GM19328 (cell line): ENCODE results near the gene RPH3AL.

Experiments used
- ATAC-seq: cut with Tn5 transposase; IDR thresholded peaks from one replicate; pipeline ENCODE4 v1.9.1; 2021; ENCODE audit warnings: mild to moderate bottlenecking, moderate library complexity; ENCODE audit not compliant: unreplicated experiment

RPH3AL gene

DNA sequence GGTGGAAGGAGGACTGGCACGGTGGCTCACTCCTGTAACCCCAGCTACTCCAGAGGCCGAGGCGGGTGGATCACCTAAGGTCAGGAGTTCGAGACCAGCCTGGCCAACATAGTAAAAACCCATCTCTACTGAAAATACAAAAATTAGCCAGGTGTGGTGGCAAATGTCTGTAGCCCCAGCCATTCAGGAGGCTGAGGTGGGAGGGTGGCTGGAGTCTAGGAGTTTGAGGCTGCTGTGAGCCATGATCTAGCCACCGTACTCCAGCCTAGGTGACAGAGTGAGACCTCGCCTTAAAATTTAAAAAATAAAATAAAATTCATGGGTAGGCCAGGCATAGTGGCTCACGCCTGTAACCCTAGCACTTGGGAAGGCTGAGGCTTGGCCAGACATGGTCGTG lies 1.2 kb upstream of the RPH3AL start:
- no peak for ATAC-seq

DNA sequence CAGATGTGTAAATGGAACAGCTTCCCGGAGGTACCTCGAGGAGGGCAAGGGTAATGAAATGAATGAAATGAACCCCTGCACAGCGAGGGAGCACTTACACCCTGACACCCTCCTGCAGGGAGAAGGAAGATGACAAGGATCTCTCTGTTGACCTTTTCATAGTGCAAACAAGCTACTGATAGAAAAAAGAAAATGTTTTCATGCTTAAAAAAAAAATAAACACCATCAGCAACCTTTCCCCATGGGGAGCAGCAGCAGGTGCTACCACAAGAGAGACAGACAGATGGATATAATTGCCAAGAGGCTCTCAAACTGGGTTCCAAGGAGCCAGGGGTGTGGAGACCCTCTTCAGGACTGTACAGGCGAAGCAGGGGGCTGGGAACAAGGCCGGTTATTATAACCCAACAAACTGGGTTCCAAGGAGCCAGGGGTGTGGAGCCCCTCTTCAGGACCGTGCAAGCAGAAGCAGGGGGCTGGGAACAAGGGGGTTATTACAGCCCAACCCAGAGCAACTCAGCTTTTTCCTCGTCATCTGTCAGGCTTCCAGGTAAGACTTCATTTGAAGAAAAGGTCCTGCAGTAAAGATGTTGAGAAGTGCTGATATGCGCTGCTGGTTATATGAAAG lies 718 bp upstream of the RPH3AL start:
- no peak for ATAC-seq

DNA sequence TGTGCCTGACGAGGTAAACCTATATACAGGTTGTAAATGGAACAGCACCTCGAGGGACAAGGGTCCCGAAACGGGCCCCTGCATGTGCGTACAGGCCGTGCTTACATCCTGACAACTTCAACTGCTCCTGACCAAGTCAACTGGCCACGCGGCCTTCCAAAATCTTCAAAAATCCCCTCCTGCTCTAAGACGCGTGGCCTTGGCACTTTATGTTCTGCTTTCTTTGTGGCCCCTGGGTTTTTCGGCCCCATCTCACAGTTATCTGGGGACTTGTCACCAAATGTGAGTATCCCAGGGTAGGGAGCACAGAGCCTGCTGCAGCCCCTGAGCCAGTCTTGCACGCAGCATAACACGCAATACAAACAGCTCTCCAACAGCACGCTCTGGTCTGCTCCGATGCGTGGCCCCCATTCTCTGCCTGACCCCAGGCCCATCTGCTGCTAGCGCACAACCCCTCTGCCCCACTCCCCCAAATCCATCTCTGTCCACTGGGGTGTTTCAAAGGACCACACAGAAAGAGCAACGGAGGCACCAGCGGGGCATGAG lies 659 bp downstream of the RPH3AL start:
- no peak for ATAC-seq

DNA sequence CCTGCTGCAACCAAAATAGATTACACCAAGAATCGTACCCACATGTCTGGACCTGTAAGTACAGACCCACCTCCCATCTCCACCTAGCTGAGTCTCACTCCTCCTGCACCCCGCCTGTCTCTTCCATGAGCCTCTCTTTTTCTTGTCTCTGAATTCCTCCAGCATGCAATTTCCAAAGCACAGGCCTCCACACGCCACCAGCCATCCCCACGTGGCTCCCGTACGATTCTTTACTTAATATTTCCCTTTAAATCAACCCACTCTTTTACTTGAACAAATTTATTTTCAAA lies 1.2 kb downstream of the RPH3AL start:
- no peak for ATAC-seq

DNA sequence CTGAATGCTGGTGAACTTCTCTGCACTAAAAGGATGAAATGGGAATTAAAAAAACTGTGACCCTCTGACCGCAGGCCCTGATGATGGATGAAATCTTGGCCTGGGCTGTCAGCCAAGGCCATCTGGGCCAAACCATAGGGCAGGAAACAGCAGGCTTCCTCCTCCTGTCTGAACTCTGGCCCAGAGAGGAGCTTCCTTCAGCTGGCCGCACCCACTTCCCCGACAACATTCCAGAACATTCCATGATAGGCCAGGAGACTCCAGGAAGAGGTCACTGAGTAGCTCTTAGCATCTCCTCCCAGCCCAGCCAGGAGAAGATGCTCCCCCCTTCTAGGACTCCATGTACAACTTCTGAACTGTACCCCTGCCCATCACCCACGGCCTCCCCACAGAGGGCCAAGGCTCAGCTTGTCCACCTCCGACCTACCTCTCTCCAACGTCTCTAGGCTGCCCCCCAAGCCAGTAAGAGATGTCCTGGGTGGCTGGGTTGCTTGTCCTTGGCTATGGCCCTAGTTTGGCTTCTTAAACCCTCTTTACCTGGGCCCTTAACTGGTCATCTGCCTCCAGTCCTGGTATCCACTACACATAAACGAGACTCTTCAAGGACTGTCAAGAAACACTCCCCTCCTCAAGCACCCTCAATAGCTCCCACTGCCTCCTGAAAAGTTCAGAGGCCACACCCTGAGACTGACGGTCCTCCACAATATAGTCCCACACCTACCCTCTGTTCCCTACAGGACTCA lies 1.7 kb downstream of the RPH3AL start:
- ATAC-seq: no peak

DNA sequence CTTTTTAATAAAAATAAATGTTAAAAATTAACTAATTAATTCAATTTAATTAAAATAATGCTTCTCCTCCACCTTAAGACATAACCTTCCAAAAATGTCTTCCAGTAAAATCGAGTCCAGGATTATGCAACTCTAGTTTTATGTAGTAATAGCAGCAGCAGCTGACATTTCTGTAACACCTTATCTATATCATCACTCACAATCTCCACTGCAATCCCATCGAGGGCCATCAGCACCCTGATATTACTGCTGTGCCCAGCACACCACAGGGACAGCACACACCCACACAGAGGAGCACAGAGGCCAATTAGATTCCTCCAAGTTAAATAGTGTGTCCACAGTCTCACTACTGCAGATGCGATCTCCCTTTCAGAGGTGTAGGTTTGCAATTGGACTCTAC lies 2.9 kb downstream of the RPH3AL start:
- ATAC-seq: no peak

DNA sequence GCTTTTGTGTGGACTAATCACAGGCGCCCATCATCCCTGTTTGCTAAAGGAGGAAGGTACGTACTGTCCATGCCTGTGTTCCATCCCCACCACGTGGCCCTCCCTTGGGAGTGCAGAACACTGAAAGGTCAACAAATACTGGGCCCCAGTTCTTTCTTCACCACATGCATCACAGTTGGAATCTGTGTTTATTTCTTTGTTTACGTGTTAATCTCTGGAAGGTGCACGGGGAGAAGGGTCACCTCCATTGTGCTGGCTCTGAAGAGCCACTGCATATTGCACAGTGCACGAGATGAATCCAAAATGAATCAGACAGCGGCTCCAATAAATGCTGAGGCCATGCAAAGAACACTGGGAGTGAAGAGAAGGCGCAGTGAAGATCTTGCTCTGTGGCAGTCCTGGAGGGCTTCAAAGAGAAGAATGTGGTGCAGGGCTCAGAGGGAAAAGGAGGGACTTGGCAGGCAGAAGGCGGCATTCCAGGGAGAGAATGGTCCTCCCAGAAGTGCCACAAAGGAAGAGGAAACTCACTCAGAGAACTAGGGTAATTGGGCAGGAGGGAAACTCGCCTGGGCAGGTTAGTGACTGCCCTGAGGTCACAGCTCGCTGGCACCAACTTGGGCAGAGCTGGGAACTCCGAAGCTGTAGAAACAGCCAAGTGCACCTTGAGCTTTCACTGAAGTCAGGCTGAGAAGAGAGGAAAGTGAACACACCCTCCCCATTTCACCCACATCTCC lies 3.7 kb downstream of the RPH3AL start:
- ATAC-seq: no peak

DNA sequence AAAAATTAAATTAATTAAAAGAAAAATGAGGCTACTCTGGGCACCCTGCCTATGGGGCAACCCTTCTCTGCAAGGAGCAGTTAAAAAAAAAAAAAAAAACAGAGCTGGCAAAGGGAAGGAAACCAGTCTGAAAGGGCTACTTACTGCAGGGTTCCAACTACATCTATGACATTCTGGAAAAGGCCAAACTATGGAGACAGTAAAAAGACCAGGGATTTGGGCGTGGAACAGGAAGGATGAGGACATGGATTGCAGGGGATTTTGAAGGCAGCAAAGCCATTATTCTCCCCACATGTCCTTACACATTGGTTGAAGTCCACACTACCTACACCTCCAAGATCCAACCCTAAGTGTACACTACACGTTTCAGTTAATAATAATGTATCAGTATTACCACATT lies 4.6 kb downstream of the RPH3AL start:
- ATAC-seq: no peak

DNA sequence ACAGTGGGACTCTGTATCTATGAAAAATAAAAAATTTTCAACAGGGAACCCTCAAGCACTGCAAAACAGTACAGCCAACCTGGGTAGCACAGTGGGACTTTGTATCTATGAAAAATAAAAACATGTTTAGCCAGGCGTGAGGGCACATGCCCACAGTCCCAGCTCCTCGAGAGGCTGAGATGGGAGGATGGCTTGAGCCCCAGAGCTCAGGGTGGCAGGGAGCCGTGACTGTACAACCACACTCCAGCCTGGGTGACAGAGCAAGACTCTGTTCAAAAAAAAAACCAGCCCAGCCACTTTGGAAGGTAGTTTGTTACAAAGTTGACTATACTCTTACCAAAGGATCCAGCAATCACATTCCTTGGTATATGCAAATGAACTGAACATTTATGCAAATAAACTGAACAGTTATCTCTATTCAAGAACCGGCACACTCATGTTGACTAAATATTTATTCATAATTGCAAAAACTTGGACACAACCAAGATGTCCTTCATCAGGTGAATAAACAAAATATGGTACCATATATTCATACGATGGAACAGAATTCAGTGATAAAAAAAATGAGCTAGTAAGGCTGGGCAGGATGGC lies 5.2 kb downstream of the RPH3AL start:
- no peak for ATAC-seq

DNA sequence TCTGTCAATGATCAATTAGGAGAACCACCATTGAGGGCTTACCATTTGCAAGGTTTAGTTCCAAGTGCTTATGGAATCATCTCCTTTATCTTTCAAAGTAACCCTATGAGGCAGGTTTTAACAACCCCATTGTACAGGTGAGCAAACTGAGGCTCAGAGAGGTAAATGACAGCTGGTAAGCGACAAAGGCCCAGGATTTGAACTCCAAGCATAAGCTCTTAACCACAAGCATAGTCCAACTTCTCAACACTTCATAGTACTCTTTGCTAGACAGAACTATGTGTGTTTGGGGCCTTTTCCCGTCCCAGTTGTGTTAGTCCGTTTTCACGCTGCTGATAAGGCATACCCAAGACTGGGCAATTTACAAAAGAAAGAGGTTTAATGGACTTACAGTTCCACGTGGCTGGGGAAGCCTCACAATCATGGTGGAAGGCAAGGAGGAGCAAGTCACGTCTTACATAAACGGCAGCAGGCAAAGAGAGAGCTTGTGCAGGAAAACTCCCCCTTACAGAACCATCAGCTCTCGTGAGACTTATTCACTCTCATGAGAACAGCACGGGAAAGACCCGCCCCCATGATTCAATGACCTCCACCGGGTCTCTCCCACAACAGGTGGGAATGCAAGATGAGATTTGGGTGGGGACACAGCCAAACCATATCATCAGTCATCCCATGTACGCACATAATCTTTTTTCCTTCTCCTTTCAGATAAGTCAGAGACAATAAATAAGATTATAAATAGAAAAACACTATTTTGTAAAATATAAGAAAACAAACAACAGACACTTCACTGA lies 6.4 kb downstream of the RPH3AL start:
- ATAC-seq: no peak

DNA sequence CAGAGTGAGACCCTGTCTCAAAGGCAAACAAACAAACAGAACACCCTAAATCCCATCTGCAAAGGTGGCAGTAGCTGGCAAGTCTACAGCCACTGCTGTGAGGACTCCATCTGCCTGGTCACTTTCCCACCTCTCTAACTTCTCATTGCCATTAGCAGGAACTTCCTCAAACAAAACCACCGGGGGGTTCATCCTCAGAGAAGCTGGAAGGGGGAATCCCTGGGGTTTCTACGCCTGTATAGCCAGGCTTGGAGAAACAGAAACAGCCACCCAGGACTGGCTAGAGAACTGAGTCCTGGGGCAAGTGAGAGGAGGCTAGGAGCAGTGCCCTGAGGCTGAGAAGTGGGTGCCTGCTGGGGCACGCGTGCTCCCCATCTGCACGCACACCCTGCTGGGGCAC lies 7.3 kb downstream of the RPH3AL start:
- ATAC-seq: no peak

DNA sequence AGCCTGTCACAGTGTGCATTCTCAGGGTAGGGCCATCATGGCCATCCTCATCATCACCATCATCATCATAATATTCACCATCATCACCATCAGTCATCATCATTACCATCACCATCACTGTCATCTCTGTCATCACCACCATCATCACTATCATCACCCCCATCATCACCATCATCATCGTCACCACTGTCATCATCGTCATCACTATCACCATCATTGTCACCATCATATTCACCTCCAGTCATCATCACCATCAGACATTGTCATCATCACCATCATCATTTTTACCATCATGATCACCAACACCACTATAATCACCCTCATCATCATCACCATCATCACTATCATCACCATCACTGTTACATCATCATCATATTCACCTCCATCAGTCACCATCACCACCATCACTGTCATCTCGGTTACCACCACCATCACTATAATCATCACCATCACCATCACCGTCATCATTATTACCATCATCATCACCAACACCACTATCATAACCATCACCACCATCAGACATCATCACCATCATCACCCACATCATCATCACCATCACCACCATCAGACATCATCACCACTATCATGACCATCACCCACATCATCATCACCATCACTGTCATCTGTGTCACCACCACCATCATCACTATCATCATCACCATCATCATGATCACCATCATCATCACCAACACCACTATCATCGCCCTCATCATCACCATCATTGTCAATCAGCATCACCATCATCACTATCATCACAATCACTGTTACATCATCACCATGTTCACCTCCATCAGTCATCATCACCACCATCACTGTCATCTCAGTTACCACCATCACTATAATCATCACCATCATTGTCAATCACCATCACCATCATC lies 8.5 kb downstream of the RPH3AL start:
- ATAC-seq: no peak

DNA sequence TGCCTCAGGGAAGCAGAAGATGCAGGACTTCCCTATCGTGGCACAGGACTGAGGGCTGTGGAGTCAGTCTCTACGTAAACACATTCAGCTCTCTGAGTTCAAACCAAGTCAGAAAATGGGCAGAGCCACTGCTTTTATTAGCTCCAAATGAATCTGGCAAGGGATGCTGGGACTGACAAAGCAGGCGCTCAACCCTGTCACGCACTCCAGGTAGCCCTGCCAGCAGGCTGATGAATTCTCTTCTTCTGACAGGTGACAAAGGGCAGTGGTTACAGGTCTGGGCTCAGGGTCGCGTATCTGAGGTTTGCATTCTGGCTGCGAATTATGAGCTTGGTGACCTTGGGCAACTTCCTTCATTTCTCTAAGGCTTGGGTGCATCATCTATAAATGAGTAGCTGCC lies 9.4 kb downstream of the RPH3AL start:
- no peak for ATAC-seq

DNA sequence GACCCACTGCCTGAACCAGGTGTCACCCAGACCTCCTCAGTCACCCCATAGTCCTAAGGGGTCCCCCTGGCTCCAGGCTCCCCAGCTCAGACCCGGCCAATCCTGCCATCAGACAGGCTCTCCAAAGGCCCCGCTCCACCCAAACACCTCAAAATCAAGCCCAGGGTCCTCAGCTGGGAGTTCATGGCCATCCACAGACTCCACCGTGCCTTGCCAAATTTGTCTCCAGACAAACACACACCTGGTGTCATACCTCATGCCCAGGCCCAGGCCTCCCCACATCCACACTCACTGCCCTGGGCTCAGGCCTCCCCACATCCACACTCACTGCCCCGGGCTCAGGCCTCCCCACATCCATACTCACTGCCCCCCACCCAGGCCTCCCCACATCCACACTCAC lies 12.5 kb downstream of the RPH3AL start:
- ATAC-seq: no peak

DNA sequence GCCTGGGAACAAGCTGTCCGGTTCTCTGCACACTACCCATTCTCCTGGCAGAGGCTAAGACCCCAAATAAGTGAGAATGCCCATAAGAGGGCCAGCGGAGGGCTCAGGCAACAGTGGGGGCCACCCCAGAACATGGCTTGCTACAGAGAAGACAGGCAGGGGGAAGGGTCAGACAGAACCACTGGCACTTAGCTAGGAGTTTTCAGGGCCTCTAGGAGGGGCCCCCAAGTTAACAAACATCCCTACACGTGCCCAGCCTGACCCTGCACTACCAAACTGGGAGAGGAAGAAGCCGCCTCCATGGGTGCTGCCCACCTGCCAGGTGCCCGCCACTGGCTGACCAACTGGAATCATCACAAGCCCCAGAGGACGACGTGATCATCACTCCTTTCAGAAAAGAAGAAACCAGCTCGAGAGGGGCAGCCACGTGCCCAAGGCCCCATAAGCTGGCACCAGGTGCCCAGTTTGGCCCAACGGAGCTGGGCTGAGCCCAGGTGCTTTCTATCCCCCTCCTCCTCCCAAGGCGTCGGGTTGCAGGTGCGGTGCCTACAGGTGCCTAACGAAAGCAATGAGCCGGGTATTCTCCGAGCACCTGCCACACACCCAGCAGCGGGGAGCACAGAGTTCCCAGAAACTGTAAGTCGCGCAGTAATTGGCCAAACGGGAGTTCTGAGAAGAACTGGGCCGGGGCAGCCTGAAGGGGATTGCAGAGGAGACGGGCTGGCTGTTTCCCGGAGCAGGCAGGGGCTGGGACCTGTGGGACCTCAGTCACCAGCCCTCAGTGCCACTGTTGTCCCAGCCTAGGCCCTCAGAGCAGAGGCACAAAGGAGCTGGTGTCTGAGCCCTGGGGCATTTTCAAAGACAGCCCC lies 13.2 kb downstream of the RPH3AL start:
- ATAC-seq: no peak

DNA sequence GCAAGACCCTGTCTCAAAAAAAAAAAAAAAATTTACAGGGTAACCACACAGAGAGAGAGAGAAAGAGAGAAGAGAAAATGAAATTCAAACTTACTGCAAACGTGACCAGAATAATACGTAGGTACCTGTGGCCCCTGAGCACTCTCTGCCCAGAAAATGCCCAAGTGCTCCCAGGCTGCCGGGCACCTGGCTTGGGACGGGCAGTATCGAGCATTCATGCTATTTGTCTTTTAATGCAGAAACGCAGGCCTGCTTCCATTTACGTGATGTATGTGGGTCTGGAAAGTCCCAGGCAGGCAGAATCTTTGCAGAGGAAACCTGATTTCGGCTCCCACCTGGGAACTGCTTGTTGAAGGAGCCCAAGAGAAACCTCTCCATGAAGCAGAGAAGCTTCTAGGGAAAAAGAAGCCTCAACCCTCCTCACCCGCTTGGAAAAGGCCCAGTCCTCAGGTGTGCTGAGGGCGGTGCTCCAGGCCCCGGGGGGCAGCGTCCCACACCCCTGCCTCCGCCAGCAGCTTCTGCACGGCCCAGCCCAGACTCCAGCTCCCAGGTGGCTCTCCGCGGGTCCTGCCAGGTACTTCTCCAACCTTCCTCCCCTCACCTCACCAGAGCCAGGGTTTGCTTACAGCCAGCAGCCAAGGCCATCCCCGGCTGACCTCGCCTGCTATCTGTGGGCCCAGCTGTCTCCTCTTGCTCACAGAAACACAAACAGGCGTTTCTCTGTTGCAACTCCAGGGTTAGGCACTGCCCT lies 14.0 kb downstream of the RPH3AL start:
- ATAC-seq: no peak

DNA sequence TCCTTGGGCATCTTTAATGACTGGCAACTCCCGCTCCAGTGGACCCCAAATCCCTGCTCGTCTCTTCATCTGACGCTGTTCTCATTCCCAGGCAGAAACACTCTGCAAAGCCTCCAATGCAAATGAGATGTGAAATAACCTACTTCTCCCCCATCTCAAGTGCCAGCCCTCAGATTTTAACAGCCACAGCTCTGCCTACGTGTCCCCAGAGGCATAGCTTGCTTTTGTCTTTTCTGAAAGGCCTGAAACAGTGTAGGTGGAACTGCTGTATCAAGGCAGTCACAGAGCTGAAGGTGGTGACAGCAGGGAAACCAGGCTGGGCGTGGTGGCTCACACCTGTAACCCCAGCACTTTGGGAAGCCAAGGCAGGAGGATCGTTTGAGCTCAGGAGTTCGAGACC lies 14.7 kb downstream of the RPH3AL start:
- no peak for ATAC-seq

DNA sequence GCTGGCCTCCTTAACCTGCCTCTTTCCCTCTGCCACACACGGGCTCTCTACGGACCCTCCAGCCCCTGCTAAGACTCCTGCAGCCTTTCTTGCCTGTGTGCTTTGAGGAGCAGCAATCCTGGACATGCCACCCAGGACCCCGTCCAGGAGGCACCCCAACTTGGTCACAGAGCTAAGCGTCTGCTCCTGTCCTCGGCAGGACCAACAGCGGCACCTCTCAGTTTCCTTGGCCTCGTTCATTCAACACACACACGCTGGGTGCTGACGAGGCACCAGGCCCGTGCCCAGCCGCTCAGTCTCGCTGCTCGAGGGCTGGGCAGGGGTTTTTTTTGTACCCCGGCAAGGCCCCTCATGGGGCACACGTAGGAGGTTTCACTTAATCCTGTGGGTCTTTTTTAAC lies 15.2 kb downstream of the RPH3AL start:
- no peak for ATAC-seq
